ENCODE measurements around the gene MED25.

DNA sequence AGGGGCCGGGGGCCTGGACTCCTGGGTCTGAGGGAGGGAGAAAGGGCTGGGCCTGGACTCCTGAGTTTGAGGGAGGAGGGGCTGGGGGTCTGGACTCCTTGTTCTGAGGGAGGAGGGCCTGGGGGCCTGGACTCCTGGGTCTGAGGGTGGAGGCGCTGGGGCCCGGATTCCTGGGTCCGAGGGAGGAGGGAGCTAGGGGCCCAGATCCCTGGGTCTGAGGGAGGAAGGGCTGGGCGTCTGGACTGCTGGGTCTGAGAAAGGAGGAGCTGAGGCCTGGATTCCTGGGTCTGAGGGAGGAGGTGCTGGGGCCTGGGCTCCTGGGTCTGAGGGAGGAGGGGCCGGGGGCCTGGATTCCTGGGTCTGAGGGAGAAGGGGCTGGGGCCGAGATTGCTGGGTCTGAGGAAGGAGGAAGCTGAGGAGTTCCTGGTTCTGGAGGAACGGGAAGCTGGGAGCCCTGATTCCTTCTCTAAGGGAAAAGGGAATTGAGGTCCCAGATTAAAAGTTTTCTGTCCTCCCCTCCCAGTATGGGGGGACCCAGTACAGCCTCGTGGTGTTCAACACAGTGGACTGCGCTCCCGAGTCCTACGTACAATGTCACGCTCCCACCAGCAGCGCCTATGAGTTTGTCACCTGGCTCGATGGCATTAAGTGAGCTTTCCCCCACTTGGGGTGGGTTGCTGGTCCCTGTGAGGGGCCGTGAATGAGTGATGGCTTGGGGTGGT is 721 bp downstream of the MED25 start:
- TF ChIP-seq, protein P1, sequence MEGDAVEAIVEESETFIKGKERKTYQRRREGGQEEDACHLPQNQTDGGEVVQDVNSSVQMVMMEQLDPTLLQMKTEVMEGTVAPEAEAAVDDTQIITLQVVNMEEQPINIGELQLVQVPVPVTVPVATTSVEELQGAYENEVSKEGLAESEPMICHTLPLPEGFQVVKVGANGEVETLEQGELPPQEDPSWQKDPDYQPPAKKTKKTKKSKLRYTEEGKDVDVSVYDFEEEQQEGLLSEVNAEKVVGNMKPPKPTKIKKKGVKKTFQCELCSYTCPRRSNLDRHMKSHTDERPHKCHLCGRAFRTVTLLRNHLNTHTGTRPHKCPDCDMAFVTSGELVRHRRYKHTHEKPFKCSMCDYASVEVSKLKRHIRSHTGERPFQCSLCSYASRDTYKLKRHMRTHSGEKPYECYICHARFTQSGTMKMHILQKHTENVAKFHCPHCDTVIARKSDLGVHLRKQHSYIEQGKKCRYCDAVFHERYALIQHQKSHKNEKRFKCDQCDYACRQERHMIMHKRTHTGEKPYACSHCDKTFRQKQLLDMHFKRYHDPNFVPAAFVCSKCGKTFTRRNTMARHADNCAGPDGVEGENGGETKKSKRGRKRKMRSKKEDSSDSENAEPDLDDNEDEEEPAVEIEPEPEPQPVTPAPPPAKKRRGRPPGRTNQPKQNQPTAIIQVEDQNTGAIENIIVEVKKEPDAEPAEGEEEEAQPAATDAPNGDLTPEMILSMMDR (IDR thresholded peaks at IDR 0.05): no peak
- no peak for TF ChIP-seq POLR2A (IDR thresholded peaks at IDR 0.05)

All from Peyer's patch (tissue), 4 donors.